Measurements from ENCODE around the gene ENAH. TPM values are rescaled to one million over a fixed set of nuclear protein-coding genes. Genes with fewer than 3 reads are reported as not detected.
A peak's percentile ranks its signal among the peaks of the same experiment; 100 is the strongest.

Gene ENAH
- total RNA-seq, 1 experiment from 2014 or later = 285 TPM

DNA sequence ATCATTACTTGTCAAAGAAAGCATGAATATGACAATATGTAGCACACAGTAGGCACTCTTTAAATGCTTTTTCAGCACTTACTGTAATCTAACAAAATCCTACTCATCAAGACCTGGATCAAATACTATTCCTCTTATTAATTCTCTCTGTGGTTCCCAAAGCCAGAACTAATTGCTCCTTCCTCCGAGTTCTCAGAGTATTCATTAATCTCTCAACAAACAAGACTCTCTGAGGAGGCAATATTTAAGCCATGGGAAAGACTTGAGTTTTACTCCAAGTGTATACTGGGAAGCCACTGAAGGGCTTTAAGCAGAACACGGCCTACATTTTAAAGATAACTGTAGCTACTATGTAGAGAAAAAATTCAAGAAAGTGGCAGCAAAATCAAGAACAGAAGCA lies 79.7 kb downstream of the ENAH start:
- H2BK12ac ChIP-seq (ENCODE audit: insufficient read length, low read depth, low read length) = no peak overlapping the region
- no peak overlapping the region for H3K4me2 ChIP-seq (ENCODE audit: insufficient read depth, insufficient read length, low read length)
- H3K23ac ChIP-seq (ENCODE audit: insufficient read length, low read depth, low read length) = no peak overlapping the region
- peaks cover 53 to 59% of the 10 kb centered on the region in 2 experiments for H3K4me1 Mint-ChIP-seq
- H2AK5ac ChIP-seq (ENCODE audit: insufficient read length, low read length) = no peak overlapping the region
- no peak overlapping the region for H3K18ac ChIP-seq (ENCODE audit: insufficient read length, low read depth, low read length)
- H3K27me3 ChIP-seq (ENCODE audit: insufficient read depth, low read length) = no peaks in the 10 kb centered on the region
- no peak overlapping the region for H4K91ac ChIP-seq (ENCODE audit: insufficient read length, low read depth, low read length)
- H3K27me3 Mint-ChIP-seq (ENCODE audit: low read depth) = no peaks in the 10 kb centered on the region
- peaks cover 5% of the 10 kb centered on the region; the same call in 1 of the 2 replicates for H3K4me1 ChIP-seq (ENCODE audit: insufficient read depth, low read length)
- H2BK20ac ChIP-seq (ENCODE audit: low read depth, low read length, poor library complexity, severe bottlenecking) = no peak overlapping the region
- no peak overlapping the region for H3T11ph ChIP-seq (ENCODE audit: low read length)
- H2AFZ ChIP-seq (ENCODE audit: low read length) = no peak overlapping the region
- no peak overlapping the region for H3K14ac ChIP-seq (ENCODE audit: insufficient read depth, low read length)
- no peaks in the 10 kb centered on the region for H3K23me2 ChIP-seq (ENCODE audit: insufficient read length, low read depth, low read length, poor library complexity, severe bottlenecking)
- no peak overlapping the region for H3K4me3 Mint-ChIP-seq
- H3K79me2 ChIP-seq (ENCODE audit: insufficient read depth, low read length) = peaks cover 54% of the 10 kb centered on the region
- H4K20me1 ChIP-seq (ENCODE audit: control insufficient read depth, insufficient read depth, insufficient read length) = no peaks in the 10 kb centered on the region
- H3K9me3 Mint-ChIP-seq = no peaks in the 10 kb centered on the region
- TF ChIP-seq, protein P1, sequence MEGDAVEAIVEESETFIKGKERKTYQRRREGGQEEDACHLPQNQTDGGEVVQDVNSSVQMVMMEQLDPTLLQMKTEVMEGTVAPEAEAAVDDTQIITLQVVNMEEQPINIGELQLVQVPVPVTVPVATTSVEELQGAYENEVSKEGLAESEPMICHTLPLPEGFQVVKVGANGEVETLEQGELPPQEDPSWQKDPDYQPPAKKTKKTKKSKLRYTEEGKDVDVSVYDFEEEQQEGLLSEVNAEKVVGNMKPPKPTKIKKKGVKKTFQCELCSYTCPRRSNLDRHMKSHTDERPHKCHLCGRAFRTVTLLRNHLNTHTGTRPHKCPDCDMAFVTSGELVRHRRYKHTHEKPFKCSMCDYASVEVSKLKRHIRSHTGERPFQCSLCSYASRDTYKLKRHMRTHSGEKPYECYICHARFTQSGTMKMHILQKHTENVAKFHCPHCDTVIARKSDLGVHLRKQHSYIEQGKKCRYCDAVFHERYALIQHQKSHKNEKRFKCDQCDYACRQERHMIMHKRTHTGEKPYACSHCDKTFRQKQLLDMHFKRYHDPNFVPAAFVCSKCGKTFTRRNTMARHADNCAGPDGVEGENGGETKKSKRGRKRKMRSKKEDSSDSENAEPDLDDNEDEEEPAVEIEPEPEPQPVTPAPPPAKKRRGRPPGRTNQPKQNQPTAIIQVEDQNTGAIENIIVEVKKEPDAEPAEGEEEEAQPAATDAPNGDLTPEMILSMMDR (conservative IDR thresholded peaks at IDR 0.05) = no peak
- no peak for DNase-seq
- no peak overlapping the region for H3K56ac ChIP-seq (ENCODE audit: insufficient read length, low read depth, low read length)
- no peak overlapping the region for H4K8ac ChIP-seq (replicated peaks; ENCODE audit: insufficient read length, low read depth, low read length)
- H3K9ac ChIP-seq (ENCODE audit: extremely low read depth, insufficient read length, low read length) = no peak overlapping the region
- no peak overlapping the region for H4K5ac ChIP-seq (ENCODE audit: insufficient read length, low read depth, low read length)
- no CpG with 5 or more reads among the region's 2 CpGs for WGBS (ENCODE audit: extremely low coverage, insufficient read length, low lambda C conversion rate)
- no peak overlapping the region for H3K27ac ChIP-seq (ENCODE audit: insufficient read length, low read depth, low read length)
- H3K4ac ChIP-seq (ENCODE audit: low read depth, low read length) = no peak overlapping the region
- H2BK5ac ChIP-seq (ENCODE audit: insufficient read length, low read length) = no peak overlapping the region
- H3K27ac Mint-ChIP-seq = peak overlapping the region in 2 of 3 experiments; percentile 20 to 46; a peak in 1 of 7 replicates
- no peak overlapping the region for H2BK15ac ChIP-seq (ENCODE audit: low read depth, low read length)
- peaks cover 15% of the 10 kb centered on the region for H3K79me1 ChIP-seq (ENCODE audit: insufficient read depth, low read depth, low read length, poor library complexity, severe bottlenecking)
- no peak overlapping the region for H2BK120ac ChIP-seq (ENCODE audit: low read depth, low read length, poor library complexity, severe bottlenecking)
- H3K9me3 ChIP-seq (ENCODE audit: control insufficient read depth, low read depth, low read length) = no peaks in the 10 kb centered on the region
- H3K36me3 Mint-ChIP-seq (ENCODE audit: insufficient read depth in 1 of 3, low read depth in 3 of 3) = peaks cover 0 to 4% (median 3%) of the 10 kb centered on the region in 3 experiments; a peak in 4 of 7 replicates
